ENCODE measurements around the gene IQCE. TPM values are rescaled to one million over a fixed set of nuclear protein-coding genes. Genes with fewer than 3 reads are reported as not detected.

IQCE gene
- total RNA-seq, 1 experiment from 2014 or later = 13.4 TPM

DNA sequence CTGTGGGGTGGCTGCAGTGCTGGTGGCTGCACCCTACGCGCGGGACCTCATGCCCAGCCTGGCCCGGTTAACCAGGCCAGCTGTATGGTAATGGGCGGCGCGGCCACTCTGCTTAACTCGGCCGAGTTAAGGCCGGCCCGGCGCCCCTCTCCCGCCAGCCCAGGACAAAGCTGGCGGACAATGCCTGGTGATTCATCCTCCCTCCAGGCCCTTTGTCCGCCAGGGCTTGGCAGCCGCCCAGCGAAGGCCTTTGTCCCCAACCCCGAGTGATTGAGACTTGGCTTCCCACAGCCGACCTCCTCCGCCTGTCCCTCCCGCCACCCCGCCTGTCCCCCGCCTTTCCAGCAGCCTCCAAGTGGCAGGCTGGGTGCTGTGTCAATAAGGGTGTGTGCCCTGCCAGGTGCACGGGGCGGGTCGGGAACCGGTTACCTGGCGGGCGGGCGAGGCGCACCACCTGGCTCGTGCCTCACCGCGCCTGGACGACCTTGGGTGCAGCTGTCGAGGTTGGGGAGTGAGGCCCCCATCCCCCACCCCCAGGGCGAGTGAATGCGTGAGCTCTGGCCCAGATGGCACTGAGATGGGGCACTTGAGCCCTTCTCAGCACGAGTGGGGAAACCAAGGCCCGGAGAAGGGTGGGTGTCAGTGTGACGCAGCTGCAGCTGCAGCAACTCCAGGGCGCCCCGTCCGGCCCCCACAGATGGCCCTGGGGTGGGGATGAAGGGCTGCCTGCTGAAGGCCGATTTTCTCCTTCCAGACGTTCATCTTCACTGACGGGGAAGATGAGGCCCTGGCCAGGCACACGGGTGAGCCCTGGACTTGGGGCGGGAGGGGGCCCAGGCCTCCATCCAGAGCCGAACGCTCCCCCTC lies 34.6 kb upstream of the IQCE start:
- Histone ChIP-seq H3K27me3 (replicated peaks; ENCODE audit: control insufficient read depth, insufficient read depth, low read length) (no peaks in the 10 kb centered on the region), H3K4me1 (peaks cover 74% of the 10 kb centered on the region), H3K4me3 (ENCODE audit: low read depth, low read length) (no peak overlapping the region), H3K9me3 (no peaks in the 10 kb centered on the region), H3K36me3 (ENCODE audit: control insufficient read depth, insufficient read depth, low read length) (no peaks in the 10 kb centered on the region)
- BruUV-seq (replicated peaks) = no TSS peak
- Mint-ChIP-seq H3K4me1 (ENCODE audit: low read depth, unreplicated experiment) (peaks cover 25% of the 10 kb centered on the region), H3K27me3 (ENCODE audit: insufficient read depth, unreplicated experiment) (no peaks in the 10 kb centered on the region), H3K4me3 (ENCODE audit: unreplicated experiment) (no peak overlapping the region), H3K36me3 (ENCODE audit: insufficient read depth, unreplicated experiment) (peaks cover 8% of the 10 kb centered on the region), H3K27ac (ENCODE audit: unreplicated experiment) (no peak overlapping the region), H3K9me3 (ENCODE audit: unreplicated experiment) (no peaks in the 10 kb centered on the region)
- DNase-seq = peak in 1 of 2 experiments; percentile 80
- intact Hi-C loops (cut with micrococcal nuclease; ENCODE audit: unreplicated experiment) = no loop called here
- TF ChIP-seq, protein P1, sequence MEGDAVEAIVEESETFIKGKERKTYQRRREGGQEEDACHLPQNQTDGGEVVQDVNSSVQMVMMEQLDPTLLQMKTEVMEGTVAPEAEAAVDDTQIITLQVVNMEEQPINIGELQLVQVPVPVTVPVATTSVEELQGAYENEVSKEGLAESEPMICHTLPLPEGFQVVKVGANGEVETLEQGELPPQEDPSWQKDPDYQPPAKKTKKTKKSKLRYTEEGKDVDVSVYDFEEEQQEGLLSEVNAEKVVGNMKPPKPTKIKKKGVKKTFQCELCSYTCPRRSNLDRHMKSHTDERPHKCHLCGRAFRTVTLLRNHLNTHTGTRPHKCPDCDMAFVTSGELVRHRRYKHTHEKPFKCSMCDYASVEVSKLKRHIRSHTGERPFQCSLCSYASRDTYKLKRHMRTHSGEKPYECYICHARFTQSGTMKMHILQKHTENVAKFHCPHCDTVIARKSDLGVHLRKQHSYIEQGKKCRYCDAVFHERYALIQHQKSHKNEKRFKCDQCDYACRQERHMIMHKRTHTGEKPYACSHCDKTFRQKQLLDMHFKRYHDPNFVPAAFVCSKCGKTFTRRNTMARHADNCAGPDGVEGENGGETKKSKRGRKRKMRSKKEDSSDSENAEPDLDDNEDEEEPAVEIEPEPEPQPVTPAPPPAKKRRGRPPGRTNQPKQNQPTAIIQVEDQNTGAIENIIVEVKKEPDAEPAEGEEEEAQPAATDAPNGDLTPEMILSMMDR (IDR thresholded peaks at IDR 0.05; ENCODE audit: insufficient read depth in 1 of 2, low read depth in 1 of 2, low read length in 1 of 2, severe bottlenecking in 1 of 2, unreplicated experiment in 1 of 2) = no peak
- ChIA-PET CTCF (no interaction called here), POLR2A (interaction anchor here (0.5 kb wide), 1 partner anchor 107 kb away, joined by 7 read pairs; no protein-coding TSS in a partner anchor)

DNA sequence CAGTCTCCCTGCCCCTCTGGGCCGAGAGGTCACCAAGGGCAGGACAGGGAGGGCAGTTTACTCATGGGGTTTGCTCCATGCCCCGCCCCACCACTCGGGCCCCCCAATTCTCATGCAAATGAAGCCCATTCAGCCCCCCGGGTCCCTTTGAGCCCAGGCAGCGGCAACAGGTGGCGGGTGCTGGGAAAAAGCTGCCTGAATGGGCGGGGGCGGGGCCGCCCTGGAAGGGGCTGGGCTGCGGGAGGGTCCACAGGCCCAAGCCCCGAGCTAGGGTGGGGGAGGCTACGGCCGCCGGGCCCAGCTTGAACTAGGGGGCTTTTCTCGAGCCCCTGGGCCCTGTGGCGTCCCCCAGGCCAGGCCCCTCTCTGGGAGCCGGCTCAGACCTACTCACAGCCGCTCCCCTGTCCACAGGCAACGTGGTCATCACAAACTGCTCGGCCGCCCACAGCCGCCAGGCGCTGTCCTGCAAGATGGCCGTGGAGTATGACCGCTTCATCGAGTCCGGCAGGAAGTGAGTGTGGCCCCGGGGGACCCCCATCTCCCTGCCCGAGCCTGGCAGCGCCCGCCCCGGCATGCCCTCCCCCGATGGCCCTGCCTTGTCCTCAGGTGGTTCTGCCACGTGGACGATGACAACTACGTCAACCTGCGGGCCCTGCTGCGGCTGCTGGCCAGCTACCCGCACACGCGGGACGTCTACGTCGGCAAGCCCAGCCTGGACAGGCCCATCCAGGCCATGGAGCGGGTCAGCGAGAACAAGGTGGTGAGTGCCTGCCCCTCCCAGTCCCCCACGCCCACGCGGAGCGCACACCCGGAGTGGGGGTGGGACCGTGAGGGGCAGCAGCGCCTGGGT lies 33.7 kb upstream of the IQCE start:
- H3K27me3 Mint-ChIP-seq (ENCODE audit: insufficient read depth, unreplicated experiment) = no peaks in the 10 kb centered on the region
- peaks cover 5% of the 10 kb centered on the region for H3K36me3 Mint-ChIP-seq (ENCODE audit: insufficient read depth, unreplicated experiment)
- no peaks in the 10 kb centered on the region for H3K9me3 ChIP-seq
- ChIA-PET CTCF (no interaction called here), POLR2A (interaction anchor here (0.5 kb wide), 1 partner anchor 247 kb away, joined by 3 read pairs; no protein-coding TSS in a partner anchor)
- H3K4me3 ChIP-seq (ENCODE audit: low read depth, low read length) = no peak overlapping the region
- H3K4me1 Mint-ChIP-seq (ENCODE audit: low read depth, unreplicated experiment) = peaks cover 25% of the 10 kb centered on the region
- H3K4me1 ChIP-seq = peaks cover 82% of the 10 kb centered on the region
- no TSS peak for BruUV-seq (replicated peaks)
- TF ChIP-seq, protein P1 (IDR thresholded peaks at IDR 0.05; ENCODE audit: insufficient read depth in 1 of 2, low read depth in 1 of 2, low read length in 1 of 2, severe bottlenecking in 1 of 2, unreplicated experiment in 1 of 2) = no peak
- intact Hi-C loops (cut with micrococcal nuclease; ENCODE audit: unreplicated experiment) = no loop called here
- H3K27me3 ChIP-seq (replicated peaks; ENCODE audit: control insufficient read depth, insufficient read depth, low read length) = no peaks in the 10 kb centered on the region
- H3K27ac Mint-ChIP-seq (ENCODE audit: unreplicated experiment) = no peak overlapping the region
- H3K36me3 ChIP-seq (ENCODE audit: control insufficient read depth, insufficient read depth, low read length) = no peaks in the 10 kb centered on the region
- DNase-seq = no peak
- no peaks in the 10 kb centered on the region for H3K9me3 Mint-ChIP-seq (ENCODE audit: unreplicated experiment)
- H3K4me3 Mint-ChIP-seq (ENCODE audit: unreplicated experiment) = no peak overlapping the region

Measured in Caco-2 (cell line).